Measurements from ENCODE around the gene HS6ST3. TPM values are rescaled to one million over a fixed set of nuclear protein-coding genes. Genes with fewer than 3 reads are reported as not detected.
"Not testable (repeated sequence)": the region's sequence is repeated elsewhere in the genome, so short reads cannot be mapped to it uniquely, and the experiment has no call there.

The HS6ST3 gene
- 8.4 TPM for total RNA-seq

GRCh38 chr13:96089749-96090239 lies at the start of gene HS6ST3:
HS6ST3 (plus strand) TSS chr13:96090107.
- peak; percentile 71 for DNase-seq

GRCh38 chr13:96041326-96042110 lies 48.4 kb upstream of the HS6ST3 start:
- DNase-seq, result no peak

- DNase-seq, result no peak
Measured at GRCh38 chr13:96044238-96044637, 45.7 kb upstream of the HS6ST3 start.

- DNase-seq, result not testable (repeated sequence)
Measured at GRCh38 chr13:96046449-96047126, 43.3 kb upstream of the HS6ST3 start.

- not testable (repeated sequence) for DNase-seq
Measured at GRCh38 chr13:96050955-96051354, 39.0 kb upstream of the HS6ST3 start.

- not testable (repeated sequence) for DNase-seq
Measured at GRCh38 chr13:96051491-96051890, 38.4 kb upstream of the HS6ST3 start.

- not testable (repeated sequence) for DNase-seq
Measured at GRCh38 chr13:96051946-96052345, 38.0 kb upstream of the HS6ST3 start.

GRCh38 chr13:96052656-96053002 lies 37.3 kb upstream of the HS6ST3 start:
- DNase-seq, result no peak

- DNase-seq, result peak; percentile 90
Measured at GRCh38 chr13:96053003-96053703, 36.8 kb upstream of the HS6ST3 start, which contains the start of gene UGGT2. UGGT2 (minus strand) TSS chr13:96053401; CDS start chr13:96053312, 89 bp downstream.

GRCh38 chr13:96065849-96066248 lies 24.1 kb upstream of the HS6ST3 start:
- DNase-seq, result no peak

- DNase-seq, result no peak
Measured at GRCh38 chr13:96068729-96069128, 21.2 kb upstream of the HS6ST3 start.

- no peak for DNase-seq
Measured at GRCh38 chr13:96071504-96071903, 18.4 kb upstream of the HS6ST3 start.

- DNase-seq, result no peak
Measured at GRCh38 chr13:96072392-96072791, 17.5 kb upstream of the HS6ST3 start.

- no peak for DNase-seq
Measured at GRCh38 chr13:96075953-96076543, 13.9 kb upstream of the HS6ST3 start.

- no peak for DNase-seq
Measured at GRCh38 chr13:96080676-96081075, 9.2 kb upstream of the HS6ST3 start.

GRCh38 chr13:96081888-96082287 lies 8.0 kb upstream of the HS6ST3 start:
- no peak for DNase-seq

GRCh38 chr13:96082640-96083039 lies 7.3 kb upstream of the HS6ST3 start:
- DNase-seq, result no peak

GRCh38 chr13:96086736-96087135 lies 3.2 kb upstream of the HS6ST3 start:
- DNase-seq, result no peak

- DNase-seq, result no peak
Measured at GRCh38 chr13:96089139-96089538, 768 bp upstream of the HS6ST3 start.

- no peak for DNase-seq
Measured at GRCh38 chr13:96090240-96091101, 564 bp downstream of the HS6ST3 start.
